ENCODE measurements around the gene PSMA7. TPM values are rescaled to one million over a fixed set of nuclear protein-coding genes. Genes with fewer than 3 reads are reported as not detected.

The PSMA7 gene
- total RNA-seq (2014; rRNA removed; shearing (Covaris generic)): 631 and 699 TPM in 2 replicates

- in situ Hi-C loops (cut with HindIII; ENCODE audit: low sequenced_read_pairs): no loop called here
- peak; percentile 85 for DNase-seq (ENCODE audit: low spot score)
Measured at GRCh38 chr20:62143081-62143956, at the start of gene PSMA7, which contains the start of gene SS18L1. PSMA7 (minus strand) TSS chr20:62143394; CDS start chr20:62143303, 91 bp downstream. SS18L1 (plus strand) TSS chr20:62143769; CDS start chr20:62143821, 52 bp downstream.

GRCh38 chr20:62192635-62193034 is 49.4 kb upstream of the PSMA7 start:
- in situ Hi-C loops (cut with HindIII; ENCODE audit: low sequenced_read_pairs): no loop called here

GRCh38 chr20:62191781-62192559 is 48.8 kb upstream of the PSMA7 start:
- in situ Hi-C loops (cut with HindIII; ENCODE audit: low sequenced_read_pairs): no loop called here
- DNase-seq (ENCODE audit: low spot score): no peak

More at GRCh38 chr20:62192635-62193034, 49.4 kb upstream of the PSMA7 start:
- peak; percentile 28 for DNase-seq (ENCODE audit: low spot score)

GRCh38 chr20:62190639-62191411 is 47.6 kb upstream of the PSMA7 start:
- DNase-seq (ENCODE audit: low spot score): no peak
- in situ Hi-C loops (cut with HindIII; ENCODE audit: low sequenced_read_pairs): no loop called here

GRCh38 chr20:62186887-62187866 is 44.0 kb upstream of the PSMA7 start:
- in situ Hi-C loops (cut with HindIII; ENCODE audit: low sequenced_read_pairs): loop anchor here (10.0 kb wide), 1 partner anchor 108 kb away; no protein-coding TSS in a partner anchor
- DNase-seq (ENCODE audit: low spot score): no peak

GRCh38 chr20:62186096-62186426 is 42.9 kb upstream of the PSMA7 start:
- DNase-seq (ENCODE audit: low spot score): no peak
- in situ Hi-C loops (cut with HindIII; ENCODE audit: low sequenced_read_pairs): loop anchor here (10.0 kb wide), 1 partner anchor 109 kb away; no protein-coding TSS in a partner anchor

- in situ Hi-C loops (cut with HindIII; ENCODE audit: low sequenced_read_pairs): loop anchor here (10.0 kb wide), 1 partner anchor 111 kb away; no protein-coding TSS in a partner anchor
- no peak for DNase-seq (ENCODE audit: low spot score)
Measured at GRCh38 chr20:62183426-62184142, 40.4 kb upstream of the PSMA7 start.

- in situ Hi-C loops (cut with HindIII; ENCODE audit: low sequenced_read_pairs): loop anchor here (10.0 kb wide), 1 partner anchor 112 kb away; no protein-coding TSS in a partner anchor
- DNase-seq (ENCODE audit: low spot score): peak; percentile 94
Measured at GRCh38 chr20:62182469-62183425, 39.6 kb upstream of the PSMA7 start, which contains the start of gene MTG2. MTG2 (plus strand) TSS chr20:62183028; CDS start chr20:62193421, 10,393 bp downstream.

- in situ Hi-C loops (cut with HindIII; ENCODE audit: low sequenced_read_pairs): loop anchor here (10.0 kb wide), 1 partner anchor 113 kb away; no protein-coding TSS in a partner anchor
Measured at GRCh38 chr20:62181808-62182207, 38.6 kb upstream of the PSMA7 start.

GRCh38 chr20:62179162-62179504 is 35.9 kb upstream of the PSMA7 start:
- in situ Hi-C loops (cut with HindIII; ENCODE audit: low sequenced_read_pairs): no loop called here
- no peak for DNase-seq (ENCODE audit: low spot score)

More at GRCh38 chr20:62181808-62182207, 38.6 kb upstream of the PSMA7 start:
- no peak for DNase-seq (ENCODE audit: low spot score)

- peak; percentile 94 for DNase-seq (ENCODE audit: low spot score)
- in situ Hi-C loops (cut with HindIII; ENCODE audit: low sequenced_read_pairs): no loop called here
Measured at GRCh38 chr20:62178316-62179161, 35.3 kb upstream of the PSMA7 start.

GRCh38 chr20:62177307-62177706 is 34.1 kb upstream of the PSMA7 start:
- in situ Hi-C loops (cut with HindIII; ENCODE audit: low sequenced_read_pairs): no loop called here
- no peak for DNase-seq (ENCODE audit: low spot score)

- in situ Hi-C loops (cut with HindIII; ENCODE audit: low sequenced_read_pairs): no loop called here
Measured at GRCh38 chr20:62176866-62177265, 33.7 kb upstream of the PSMA7 start.

GRCh38 chr20:62175711-62176110 is 32.5 kb upstream of the PSMA7 start:
- no peak for DNase-seq (ENCODE audit: low spot score)
- in situ Hi-C loops (cut with HindIII; ENCODE audit: low sequenced_read_pairs): no loop called here

More at GRCh38 chr20:62176866-62177265, 33.7 kb upstream of the PSMA7 start:
- no peak for DNase-seq (ENCODE audit: low spot score)

GRCh38 chr20:62174870-62175624 is 31.9 kb upstream of the PSMA7 start:
- in situ Hi-C loops (cut with HindIII; ENCODE audit: low sequenced_read_pairs): no loop called here
- no peak for DNase-seq (ENCODE audit: low spot score)

Measured in G401 (cell line).